RPMI8226 (cell line): ENCODE results near the gene ANK3.

ENCODE experiments used
- DNase-seq: peaks from one replicate; pipeline ENCODE4 v3.0.0-alpha.2; 2015

ANK3 gene

GRCh38 chr10:60169111-60169510, 220.6 kb downstream of the ANK3 start:
- no peak for DNase-seq

DNA sequence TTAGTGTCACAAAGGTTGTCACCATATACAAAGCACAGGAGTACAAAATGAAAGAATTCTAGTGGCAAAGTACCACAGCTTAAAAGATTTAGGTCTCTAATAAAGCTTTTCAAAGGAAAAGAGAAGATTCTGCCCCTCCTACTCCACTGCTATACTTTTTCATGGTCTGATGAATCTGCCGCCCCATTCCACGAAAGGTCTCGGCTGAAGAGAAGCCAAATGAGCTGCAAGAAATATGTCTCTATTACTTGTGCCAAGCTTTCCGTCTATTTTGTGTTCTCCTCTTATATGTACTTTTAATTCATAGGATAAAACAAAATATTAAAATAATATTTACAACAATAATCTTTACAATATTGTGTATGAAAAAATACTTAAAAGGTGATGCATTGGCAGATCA, 222.6 kb downstream of the ANK3 start:
- DNase-seq, result no peak

DNA sequence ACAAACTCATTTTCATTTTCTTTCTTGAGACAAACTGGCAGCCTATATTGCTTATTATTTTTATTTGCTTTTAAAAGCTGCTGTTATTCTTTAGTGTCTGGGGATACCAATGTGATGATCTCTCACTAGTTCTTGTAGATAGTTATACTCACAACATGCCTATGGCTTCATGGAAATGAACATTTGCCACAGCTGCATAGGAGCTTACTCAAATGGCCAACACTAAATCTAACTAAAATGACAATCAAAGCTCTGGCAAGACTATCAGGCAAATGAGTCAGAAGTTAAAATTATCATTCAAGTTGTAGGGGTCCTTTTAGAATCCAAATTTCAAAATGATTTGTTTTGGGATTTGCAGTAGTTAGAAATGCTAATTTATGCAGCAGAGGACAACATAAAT, 225.9 kb downstream of the ANK3 start:
- no peak for DNase-seq

GRCh38 chr10:60162631-60163030, 227.0 kb downstream of the ANK3 start:
- DNase-seq, result no peak

DNA sequence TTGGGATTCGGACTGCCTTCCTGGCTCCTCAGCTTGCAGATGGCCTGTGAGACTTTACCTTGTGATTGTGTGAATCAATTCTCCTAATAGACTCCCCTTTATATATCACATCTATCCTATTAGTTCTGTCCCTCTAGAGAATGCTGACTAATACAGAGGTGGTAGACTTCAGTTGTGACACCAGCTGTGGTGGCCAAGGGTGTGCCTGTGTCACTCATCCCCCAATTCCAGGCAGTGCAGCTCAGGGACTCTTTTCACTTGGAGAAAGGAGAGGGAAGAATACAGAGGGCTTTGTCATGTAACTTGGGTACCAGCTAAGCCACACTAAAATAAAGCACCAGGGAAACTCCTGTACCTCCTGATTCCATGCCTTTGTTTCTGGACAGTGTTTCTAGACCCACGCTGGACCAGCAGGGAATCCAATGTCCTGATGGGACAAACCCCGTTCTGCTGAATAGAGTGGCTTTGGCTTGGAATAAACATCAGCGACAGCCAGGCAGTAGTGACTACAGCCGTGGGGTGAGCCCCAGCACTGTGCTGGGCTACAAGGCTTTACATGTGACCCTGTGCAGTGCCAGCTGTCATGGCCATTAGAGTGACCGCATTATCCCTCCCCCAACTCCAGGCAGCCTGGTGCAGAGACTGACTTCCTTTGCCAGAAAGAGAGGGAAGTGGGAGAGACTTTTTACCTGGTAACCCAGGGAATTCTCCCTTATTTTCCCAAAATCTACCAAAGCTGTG, 233.6 kb downstream of the ANK3 start:
- DNase-seq, result no peak

- DNase-seq, result no peak
Measured at GRCh38 chr10:60155099-60155877, 234.4 kb downstream of the ANK3 start.

DNA sequence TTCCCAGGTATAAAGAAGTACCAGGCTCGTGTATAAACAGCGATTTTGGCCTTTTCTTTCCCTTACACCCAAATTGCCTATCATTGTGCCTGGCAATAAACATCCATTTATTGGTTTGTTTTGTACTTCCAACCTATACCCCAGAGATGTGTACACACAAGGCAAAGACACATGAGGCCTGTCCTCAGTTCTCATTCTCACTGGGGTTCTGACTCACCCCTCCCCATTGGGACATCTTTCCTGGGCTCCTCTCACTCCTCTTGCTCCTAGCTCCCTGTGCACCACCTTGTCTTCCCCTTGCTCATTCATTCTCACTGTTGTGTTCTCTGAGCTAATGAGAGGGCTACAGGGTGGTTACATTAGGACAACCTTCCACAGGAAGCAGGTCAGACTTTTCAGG, 240.7 kb downstream of the ANK3 start:
- DNase-seq, result no peak

DNA sequence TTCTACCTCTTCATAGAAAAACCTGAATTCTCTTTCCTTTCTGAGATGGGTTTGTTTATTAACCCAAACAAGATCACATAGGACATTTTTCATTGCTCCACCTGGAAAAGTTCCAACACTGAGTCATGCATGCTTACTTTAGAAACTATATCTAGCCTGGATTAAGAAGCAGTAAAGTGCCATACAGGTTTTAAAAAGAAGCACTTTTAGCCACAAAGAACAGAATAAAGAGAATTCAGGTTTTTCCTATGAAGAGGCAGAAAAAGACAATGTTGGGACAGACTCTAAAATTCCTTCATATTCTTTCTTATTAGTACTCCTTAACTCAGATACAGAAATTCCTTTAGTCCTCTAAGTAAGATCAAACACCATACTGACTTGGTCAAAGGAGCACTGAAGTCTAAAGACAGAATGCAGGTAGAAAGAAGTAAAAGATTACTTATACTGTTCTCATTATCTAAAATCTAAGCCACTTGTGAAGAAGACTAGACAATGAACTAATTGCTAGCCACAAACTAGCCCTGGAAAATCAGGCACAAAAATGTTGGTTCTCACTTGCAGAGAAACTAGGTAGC, 241.3 kb downstream of the ANK3 start:
- DNase-seq, result peak; percentile 28

DNA sequence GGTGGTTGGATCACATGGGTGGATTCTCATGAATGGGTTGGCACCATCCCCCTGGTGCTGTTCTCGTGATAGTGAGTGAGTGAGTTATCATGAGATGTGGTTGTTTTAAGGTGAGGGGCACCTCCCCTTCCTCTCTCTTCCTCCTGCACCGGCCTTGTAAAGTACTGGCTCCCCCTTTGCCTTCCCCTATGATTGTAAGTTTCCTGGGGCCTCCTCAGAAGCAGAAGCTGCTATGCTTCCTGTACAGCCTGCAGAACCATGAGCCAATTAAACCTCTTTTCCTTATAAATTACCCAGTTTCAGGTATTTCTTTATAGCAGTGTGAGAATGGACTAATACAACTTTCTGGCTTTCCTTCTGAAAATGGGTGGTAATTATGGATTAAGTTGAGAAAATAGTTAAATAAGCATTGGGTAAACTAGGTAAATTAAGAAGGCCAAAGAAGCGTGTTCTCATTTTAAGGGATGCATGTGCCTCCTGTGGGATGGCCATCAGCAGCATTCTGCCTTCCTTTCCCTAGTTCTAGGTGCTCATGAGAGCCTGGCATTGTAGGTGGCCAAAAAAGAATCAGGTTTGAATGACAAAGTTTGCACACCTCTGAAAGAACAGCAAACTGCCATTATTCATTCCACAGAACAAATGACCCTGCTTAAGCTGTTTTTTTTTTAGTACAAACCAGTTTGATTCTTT, 242.0 kb downstream of the ANK3 start:
- DNase-seq, result no peak

DNA sequence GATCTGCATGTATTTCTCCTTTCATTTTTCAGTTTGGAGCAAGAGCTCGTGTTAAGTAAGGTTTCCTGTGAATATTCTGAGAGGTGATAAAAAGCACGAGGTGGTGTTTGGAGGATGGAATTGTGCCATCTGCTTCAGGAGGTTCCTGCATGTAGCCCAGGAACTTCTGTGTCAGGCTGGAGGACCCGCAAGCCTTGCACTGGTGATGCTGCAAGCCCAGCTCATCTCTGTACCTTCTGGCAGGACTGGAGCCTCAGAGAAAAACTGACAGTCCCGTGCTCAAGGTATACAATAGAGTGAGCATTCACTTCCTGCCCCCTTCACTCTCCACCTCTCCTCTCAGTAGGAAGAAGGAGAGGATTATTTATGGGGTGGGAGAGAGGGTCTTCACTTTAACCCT, 242.7 kb downstream of the ANK3 start:
- DNase-seq, result no peak

GRCh38 chr10:60144099-60144498, 245.6 kb downstream of the ANK3 start:
- no peak for DNase-seq

- DNase-seq, result no peak
Measured at GRCh38 chr10:60142736-60143135, 246.9 kb downstream of the ANK3 start.

GRCh38 chr10:60141896-60142559, 247.6 kb downstream of the ANK3 start:
- no peak for DNase-seq

GRCh38 chr10:60140651-60141632, 248.7 kb downstream of the ANK3 start:
- DNase-seq, result no peak

DNA sequence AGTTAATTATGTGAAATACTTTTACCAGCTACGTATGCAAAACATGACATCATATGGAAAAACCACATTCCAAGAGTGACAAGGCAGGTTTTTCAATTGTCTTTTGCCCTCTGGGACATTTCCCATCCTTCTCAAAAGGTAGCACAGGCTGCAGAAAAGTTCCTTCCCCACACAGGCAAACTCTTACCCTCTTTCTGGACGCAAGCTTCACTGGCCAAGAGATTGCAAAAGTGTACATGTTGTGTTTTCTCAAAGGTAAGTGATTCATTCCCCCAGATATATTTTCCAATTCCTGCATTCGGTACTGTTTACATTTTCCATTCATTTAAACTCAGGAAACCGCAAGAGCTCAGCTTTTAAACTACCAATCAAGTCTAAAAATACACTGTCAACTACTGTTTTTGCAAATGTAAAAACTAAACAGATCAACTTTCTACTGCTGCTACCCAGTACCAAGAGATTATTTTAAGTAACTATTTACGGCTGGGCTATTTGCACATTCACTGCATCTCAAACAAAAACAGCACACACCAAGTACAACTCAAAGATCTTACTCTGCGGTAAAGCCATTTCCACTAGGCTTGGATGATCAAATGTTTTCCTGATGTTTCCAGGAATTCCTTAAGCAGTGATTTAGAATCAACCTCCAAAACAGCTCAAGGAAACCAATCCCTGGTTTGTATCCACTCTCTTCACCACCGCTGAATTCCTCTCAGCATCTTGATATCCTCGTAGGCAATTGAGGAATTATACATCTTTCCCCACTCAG, 249.7 kb downstream of the ANK3 start:
- DNase-seq, result no peak

DNA sequence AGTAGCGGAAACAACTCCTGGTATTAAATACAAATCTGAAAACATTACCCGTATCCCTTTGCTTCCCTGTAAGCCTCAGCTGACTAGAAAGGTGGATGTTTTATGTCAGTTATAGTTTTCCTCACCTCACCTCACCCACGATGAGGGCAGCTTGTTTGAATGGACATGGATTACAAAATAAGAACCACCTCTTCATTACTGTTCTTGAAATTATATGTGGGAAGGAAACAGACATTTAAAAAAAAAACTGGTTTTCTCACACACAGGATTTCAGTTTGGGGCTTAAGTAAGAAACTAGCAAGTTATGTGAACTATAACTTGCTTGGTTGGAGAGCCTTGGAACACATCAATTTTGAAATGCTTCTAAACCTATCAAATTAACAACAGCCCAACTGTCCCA, 250.4 kb downstream of the ANK3 start:
- no peak for DNase-seq

- no peak for DNase-seq
Measured at GRCh38 chr10:60138842-60139241, 250.8 kb downstream of the ANK3 start.

- DNase-seq, result no peak
Measured at GRCh38 chr10:60138026-60138425, 251.6 kb downstream of the ANK3 start.

DNA sequence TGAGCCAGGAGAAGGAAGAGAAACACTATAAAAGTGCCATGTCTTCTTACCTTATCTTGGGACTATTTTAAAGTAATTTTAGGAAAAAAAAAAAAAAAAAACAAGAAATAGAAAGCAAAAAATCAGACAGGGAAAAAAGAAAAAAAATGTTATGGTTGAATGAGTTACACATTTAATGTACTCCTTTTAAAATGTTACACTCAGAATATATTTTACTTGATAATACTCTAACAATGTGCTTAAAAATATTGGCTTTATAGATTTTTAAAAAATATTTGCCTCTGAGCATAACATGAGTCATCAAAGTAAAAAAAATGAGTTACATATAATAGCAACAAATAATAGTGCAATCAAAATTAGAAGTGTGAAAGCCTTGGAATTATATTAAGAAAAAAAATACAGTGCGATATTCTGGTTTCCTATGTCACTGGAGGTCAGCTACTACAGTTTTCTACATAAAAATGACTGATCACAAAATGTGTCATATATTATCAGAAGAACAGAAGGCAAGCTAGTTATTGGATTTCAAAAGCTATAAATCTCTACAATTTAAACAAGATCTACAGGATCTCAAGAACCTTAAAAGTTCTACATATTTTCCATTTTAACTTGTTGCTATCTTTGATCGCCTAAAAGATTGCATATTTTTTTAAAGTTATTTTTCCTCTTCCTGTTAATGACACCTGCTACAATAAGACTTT, 252.2 kb downstream of the ANK3 start:
- DNase-seq, result no peak

DNA sequence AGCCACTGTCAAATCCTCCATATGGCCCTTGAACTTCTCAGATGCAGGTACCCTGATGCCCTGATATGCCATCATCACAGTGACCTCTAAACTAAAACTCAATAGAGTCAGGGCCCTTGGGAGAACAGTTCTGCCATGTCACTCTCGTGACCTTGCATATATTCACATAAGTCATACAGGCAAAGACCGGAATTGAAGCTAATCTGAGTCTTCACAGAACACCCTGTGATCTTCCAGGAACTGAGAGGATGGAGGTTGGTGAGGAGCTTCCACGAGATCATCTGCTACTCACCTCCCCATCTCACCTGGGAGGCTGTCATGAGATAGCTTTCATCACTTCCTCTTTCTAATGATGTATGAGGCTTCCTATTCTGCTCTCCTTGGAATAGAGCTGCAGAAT, 254.7 kb downstream of the ANK3 start:
- DNase-seq, result peak; percentile 48
